ENCODE results near the gene ATP8B1. TPM values are rescaled to one million over a fixed set of nuclear protein-coding genes. Genes with fewer than 3 reads are reported as not detected.

The ATP8B1 gene
- total RNA-seq, 1 donor: 46.7 TPM

DNA sequence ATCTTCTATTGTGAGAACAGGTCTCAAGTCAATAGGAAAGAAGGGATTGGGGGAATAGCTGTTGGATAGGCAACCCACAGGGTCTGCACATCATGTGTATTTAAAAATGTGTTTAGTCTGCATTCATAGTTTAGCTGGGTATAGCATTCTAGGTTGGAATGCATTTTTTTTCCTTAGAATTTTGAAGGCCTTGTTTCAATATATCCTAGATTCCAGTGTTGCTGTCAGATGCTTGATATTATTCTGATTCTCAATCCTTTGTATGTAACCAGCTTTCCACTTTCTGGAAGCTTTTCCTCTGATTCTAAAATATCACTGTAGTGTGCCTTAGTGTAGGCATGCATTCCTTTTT is 9.0 kb upstream of the ATP8B1 start:
- Histone ChIP-seq H3K36me3 (ENCODE audit: insufficient read depth, low read length) (no peaks in the 10 kb centered on the region), H3K79me2 (ENCODE audit: insufficient read depth, low read length) (no peaks in the 10 kb centered on the region), H3K4me2 (ENCODE audit: insufficient read depth, low read length) (no peak overlapping the region), H3K4me1 (ENCODE audit: insufficient read depth, low read length) (peaks cover 42% of the 10 kb centered on the region), H4K20me1 (ENCODE audit: insufficient read depth, low read length) (no peaks in the 10 kb centered on the region), H2AFZ (ENCODE audit: low read length) (no peak overlapping the region), H3K9me3 (ENCODE audit: low read depth, low read length) (no peaks in the 10 kb centered on the region), H3K27me3 (ENCODE audit: insufficient read depth, low read length) (no peaks in the 10 kb centered on the region), H3K4me3 (ENCODE audit: insufficient read depth, low read length) (no peak overlapping the region), H3K27ac (ENCODE audit: low read depth, low read length) (peak overlapping the region; percentile 14)
- TF ChIP-seq CTCF (IDR thresholded peaks at IDR 0.05; ENCODE audit: extremely low read depth, low read depth, low read length): no peak
- no peak for DNase-seq (ENCODE audit: insufficient read length, low spot score, missing footprints)

- peaks cover 46% of the 10 kb centered on the region for H3K4me1 ChIP-seq (ENCODE audit: insufficient read depth, low read length)
- H4K20me1 ChIP-seq (ENCODE audit: insufficient read depth, low read length): no peaks in the 10 kb centered on the region
- TF ChIP-seq CTCF (IDR thresholded peaks at IDR 0.05; ENCODE audit: extremely low read depth, low read depth, low read length): no peak
- H3K4me2 ChIP-seq (ENCODE audit: insufficient read depth, low read length): no peak overlapping the region
- H3K9me3 ChIP-seq (ENCODE audit: low read depth, low read length): no peaks in the 10 kb centered on the region
- H3K27me3 ChIP-seq (ENCODE audit: insufficient read depth, low read length): no peaks in the 10 kb centered on the region
- no peaks in the 10 kb centered on the region for H3K79me2 ChIP-seq (ENCODE audit: insufficient read depth, low read length)
- H3K4me3 ChIP-seq (ENCODE audit: insufficient read depth, low read length): no peak overlapping the region
- no peaks in the 10 kb centered on the region for H3K36me3 ChIP-seq (ENCODE audit: insufficient read depth, low read length)
- DNase-seq (ENCODE audit: insufficient read length, low spot score, missing footprints): no peak
- H2AFZ ChIP-seq (ENCODE audit: low read length): no peak overlapping the region
- peak overlapping the region; percentile 14 for H3K27ac ChIP-seq (ENCODE audit: low read depth, low read length)
Measured at GRCh38 chr18:57811477-57812125, 8.5 kb upstream of the ATP8B1 start.

- no peak for TF ChIP-seq CTCF (IDR thresholded peaks at IDR 0.05; ENCODE audit: extremely low read depth, low read depth, low read length)
- Histone ChIP-seq H3K27ac (ENCODE audit: low read depth, low read length) (peak overlapping the region; percentile 95), H4K20me1 (ENCODE audit: insufficient read depth, low read length) (no peaks in the 10 kb centered on the region)
Measured at GRCh38 chr18:57809190-57809589, 6.1 kb upstream of the ATP8B1 start.

GRCh38 chr18:57807336-57808117 is 4.4 kb upstream of the ATP8B1 start:
- no peak overlapping the region for H2AFZ ChIP-seq (ENCODE audit: low read length)
- peak overlapping the region; percentile 95 for H3K27ac ChIP-seq (ENCODE audit: low read depth, low read length)
- peak overlapping the region; percentile 71 for H3K4me2 ChIP-seq (ENCODE audit: insufficient read depth, low read length)
- peaks cover 45% of the 10 kb centered on the region for H3K4me1 ChIP-seq (ENCODE audit: insufficient read depth, low read length)
- no peaks in the 10 kb centered on the region for H4K20me1 ChIP-seq (ENCODE audit: insufficient read depth, low read length)
- no peaks in the 10 kb centered on the region for H3K27me3 ChIP-seq (ENCODE audit: insufficient read depth, low read length)
- H3K79me2 ChIP-seq (ENCODE audit: insufficient read depth, low read length): peaks cover 23% of the 10 kb centered on the region
- no peaks in the 10 kb centered on the region for H3K9me3 ChIP-seq (ENCODE audit: low read depth, low read length)
- peak; percentile 62 for DNase-seq (ENCODE audit: insufficient read length, low spot score, missing footprints)
- H3K4me3 ChIP-seq (ENCODE audit: insufficient read depth, low read length): no peak overlapping the region
- TF ChIP-seq CTCF (IDR thresholded peaks at IDR 0.05; ENCODE audit: extremely low read depth, low read depth, low read length): no peak
- no peaks in the 10 kb centered on the region for H3K36me3 ChIP-seq (ENCODE audit: insufficient read depth, low read length)

More at GRCh38 chr18:57809190-57809589, 6.1 kb upstream of the ATP8B1 start:
- no peak for DNase-seq (ENCODE audit: insufficient read length, low spot score, missing footprints)
- Histone ChIP-seq H3K79me2 (ENCODE audit: insufficient read depth, low read length) (peaks cover 6% of the 10 kb centered on the region), H3K4me2 (ENCODE audit: insufficient read depth, low read length) (no peak overlapping the region), H3K4me3 (ENCODE audit: insufficient read depth, low read length) (no peak overlapping the region), H3K36me3 (ENCODE audit: insufficient read depth, low read length) (no peaks in the 10 kb centered on the region), H3K9me3 (ENCODE audit: low read depth, low read length) (no peaks in the 10 kb centered on the region), H3K27me3 (ENCODE audit: insufficient read depth, low read length) (no peaks in the 10 kb centered on the region), H2AFZ (ENCODE audit: low read length) (peak overlapping the region; percentile 23), H3K4me1 (ENCODE audit: insufficient read depth, low read length) (peaks cover 50% of the 10 kb centered on the region)
